AG04449 (cell line): ENCODE measurements around the gene SLC16A3.

Experiments
- CTCF ChIA-PET: fragments of 350-600 bp; formaldehyde crosslinking; extraction: SDS; loops from one replicate; lab custom pipeline; 2021; ENCODE audit warnings: antibody characterized with exemption; lab: Yijun Ruan, JAX
- POLR2A ChIA-PET: fragments of 400-600, 350-600 bp; formaldehyde crosslinking; extraction: SDS; loops from one replicate; lab custom pipeline; 2020; ENCODE audit warnings: antibody characterized with exemption, inconsistent platforms; lab: Yijun Ruan, JAX
- DNase-seq: peaks from one replicate; pipeline ENCODE4 v3.0.0-alpha.2; 2010; ENCODE audit warnings: low read depth, low spot score
- H3K4me3 ChIP-seq: 2 replicates; pipeline ENCODE4 v1.5.1; 2011; ENCODE audit warnings: low read depth, mild to moderate bottlenecking, control low read depth, low read length
- CTCF ChIP-seq: IDR thresholded peaks from one replicate; pipeline ENCODE4 v1.5.1; 2011; ENCODE audit warnings: mild to moderate bottlenecking, moderate library complexity, low read length, control low read depth, inconsistent platforms; ENCODE audit not compliant: insufficient read depth; ENCODE audit errors: missing control alignments

The SLC16A3 gene

GRCh38 chr17:82282239-82283207 is 53.7 kb downstream of the SLC16A3 start:
- ChIA-PET CTCF (interaction anchor here (1.0 kb wide), 1 partner anchor 16 kb away, joined by 3 read pairs; no protein-coding TSS in a partner anchor), POLR2A (interaction anchor here (1.7 kb wide), 1 partner anchor 13 kb away, joined by 8 read pairs; no protein-coding TSS in a partner anchor)
- no peak overlapping the region for H3K4me3 ChIP-seq
- no peak for TF ChIP-seq CTCF
- no peak for DNase-seq

- no peak overlapping the region for H3K4me3 ChIP-seq
- CTCF ChIA-PET, result interaction anchor here (0.9 to 1.0 kb wide), 2 partner anchors 8 to 18 kb away, joined by 4 to 5 read pairs; no protein-coding TSS in a partner anchor
- no peak for DNase-seq
- no peak for TF ChIP-seq CTCF
- POLR2A ChIA-PET, result interaction anchor here (1.7 kb wide), 1 partner anchor 14 kb away, joined by 8 read pairs; no protein-coding TSS in a partner anchor
Measured at GRCh38 chr17:82283208-82283749, 54.4 kb downstream of the SLC16A3 start.

- no peak for DNase-seq
- ChIA-PET POLR2A (no interaction called here), CTCF (no interaction called here)
- H3K4me3 ChIP-seq, result no peak overlapping the region
- TF ChIP-seq CTCF, result no peak
Measured at GRCh38 chr17:82285141-82285540, 56.3 kb downstream of the SLC16A3 start.

GRCh38 chr17:82287013-82287867 is 58.4 kb downstream of the SLC16A3 start:
- ChIA-PET POLR2A (no interaction called here), CTCF (interaction anchor here (0.8 kb wide), 1 partner anchor 14 kb away, joined by 3 read pairs; no protein-coding TSS in a partner anchor)
- H3K4me3 ChIP-seq, result no peak overlapping the region
- DNase-seq, result no peak
- no peak for TF ChIP-seq CTCF

- DNase-seq, result no peak
- POLR2A ChIA-PET, result no interaction called here
- TF ChIP-seq CTCF, result no peak
- CTCF ChIA-PET, result interaction anchor here (0.8 kb wide), 1 partner anchor 13 kb away, joined by 3 read pairs; no protein-coding TSS in a partner anchor
- no peak overlapping the region for H3K4me3 ChIP-seq
Measured at GRCh38 chr17:82287868-82288801, 59.3 kb downstream of the SLC16A3 start.
